Osteocyte (in vitro differentiated cells): Measurements from ENCODE around the gene MS4A15. TPM values are rescaled to one million over a fixed set of nuclear protein-coding genes. Genes with fewer than 3 reads are reported as not detected.
A peak's percentile ranks its signal among the peaks of the same experiment; 100 is the strongest.

Experiments used
- DNase-seq: peaks from one replicate; pipeline ENCODE4 v3.0.0; 2021; ENCODE audit warnings: mixed read lengths; ENCODE audit not compliant: unreplicated experiment; ENCODE audit errors: extremely low spot score
- H3K27ac Mint-ChIP-seq: one replicate; pipeline ENCODE4 v1.8.0; 2021; ENCODE audit warnings: mild to moderate bottlenecking, mixed read lengths; ENCODE audit not compliant: unreplicated experiment
- H3K27me3 Mint-ChIP-seq: one replicate; pipeline ENCODE4 v1.8.0; 2021; ENCODE audit warnings: mixed read lengths; ENCODE audit not compliant: unreplicated experiment
- H3K36me3 Mint-ChIP-seq: one replicate; pipeline ENCODE4 v1.8.0; 2021; ENCODE audit warnings: mixed read lengths; ENCODE audit not compliant: unreplicated experiment
- H3K4me1 Mint-ChIP-seq: one replicate; pipeline ENCODE4 v1.8.0; 2021; ENCODE audit warnings: mixed read lengths; ENCODE audit not compliant: unreplicated experiment
- H3K4me3 Mint-ChIP-seq: one replicate; pipeline ENCODE4 v1.8.0; 2021; ENCODE audit warnings: mild to moderate bottlenecking, moderate library complexity, mixed read lengths; ENCODE audit not compliant: unreplicated experiment
- H3K9me3 Mint-ChIP-seq: one replicate; pipeline ENCODE4 v1.8.0; 2021; ENCODE audit warnings: mixed read lengths; ENCODE audit not compliant: unreplicated experiment
- total RNA-seq: library from RNA; stranded (reverse); gene quantifications from 2 replicates; pipeline ENCODE4 v1.2.1, GENCODE V29; 2021
- TF ChIP-seq, protein P1 (sequence below): fragments of 200-600 bp; sonication (generic); IDR thresholded peaks from 2 replicates; pipeline ENCODE4 v1.5.0; 2021; ENCODE audit warnings: antibody characterized with exemption, mild to moderate bottlenecking, moderate library complexity

Gene MS4A15
- total RNA-seq, 1 donor from 2014 or later, result not detected

DNA sequence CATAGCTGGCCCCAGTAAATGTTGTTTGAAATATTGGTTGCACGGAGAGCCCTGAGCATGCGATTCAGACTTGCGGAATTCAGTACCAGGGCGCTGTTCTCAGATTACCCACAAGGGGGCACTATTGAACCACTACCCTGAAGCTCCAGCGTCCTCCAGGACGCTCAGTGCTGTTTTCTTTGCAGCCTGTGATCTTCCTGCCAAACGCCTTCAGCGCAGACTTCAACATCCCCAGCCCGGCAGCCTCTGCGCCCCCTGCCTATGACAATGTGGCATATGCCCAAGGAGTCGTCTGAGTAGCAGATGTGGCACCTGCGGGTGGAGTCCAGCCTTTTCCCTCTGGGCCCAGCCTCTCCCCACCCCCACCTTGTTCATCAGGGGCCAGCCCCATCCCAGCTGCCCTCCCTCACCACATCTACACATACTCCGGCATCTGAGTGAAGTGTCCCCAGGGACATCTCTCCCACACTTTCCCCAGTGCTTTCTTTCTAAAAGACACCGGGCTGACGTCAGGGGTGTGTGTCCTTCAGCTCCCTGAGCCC lies 18.8 kb downstream of the MS4A15 start:
- Mint-ChIP-seq H3K9me3 (no peaks in the 10 kb centered on the region), H3K4me3 (no peak overlapping the region)

DNA sequence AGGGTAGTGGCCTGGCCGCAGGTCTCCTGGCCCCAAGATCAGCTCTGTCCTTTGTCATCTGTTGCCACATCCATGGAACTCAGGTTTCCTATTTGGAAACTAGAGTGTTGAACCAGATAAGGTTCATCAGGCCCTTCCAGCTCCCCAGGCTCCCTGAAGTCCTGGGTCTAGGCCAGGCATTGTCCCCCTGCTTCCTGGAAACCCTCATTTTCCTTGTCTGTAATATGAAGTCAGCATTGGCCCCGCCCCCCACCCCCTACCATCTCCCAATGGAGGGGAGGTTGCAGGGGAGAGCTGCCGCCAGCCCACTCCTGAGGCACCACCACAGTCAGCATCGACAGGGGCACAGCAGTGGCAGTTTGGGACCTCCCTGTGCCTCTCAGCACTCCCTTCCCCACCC lies 19.5 kb downstream of the MS4A15 start:
- no peak for DNase-seq
- TF ChIP-seq, protein P1, sequence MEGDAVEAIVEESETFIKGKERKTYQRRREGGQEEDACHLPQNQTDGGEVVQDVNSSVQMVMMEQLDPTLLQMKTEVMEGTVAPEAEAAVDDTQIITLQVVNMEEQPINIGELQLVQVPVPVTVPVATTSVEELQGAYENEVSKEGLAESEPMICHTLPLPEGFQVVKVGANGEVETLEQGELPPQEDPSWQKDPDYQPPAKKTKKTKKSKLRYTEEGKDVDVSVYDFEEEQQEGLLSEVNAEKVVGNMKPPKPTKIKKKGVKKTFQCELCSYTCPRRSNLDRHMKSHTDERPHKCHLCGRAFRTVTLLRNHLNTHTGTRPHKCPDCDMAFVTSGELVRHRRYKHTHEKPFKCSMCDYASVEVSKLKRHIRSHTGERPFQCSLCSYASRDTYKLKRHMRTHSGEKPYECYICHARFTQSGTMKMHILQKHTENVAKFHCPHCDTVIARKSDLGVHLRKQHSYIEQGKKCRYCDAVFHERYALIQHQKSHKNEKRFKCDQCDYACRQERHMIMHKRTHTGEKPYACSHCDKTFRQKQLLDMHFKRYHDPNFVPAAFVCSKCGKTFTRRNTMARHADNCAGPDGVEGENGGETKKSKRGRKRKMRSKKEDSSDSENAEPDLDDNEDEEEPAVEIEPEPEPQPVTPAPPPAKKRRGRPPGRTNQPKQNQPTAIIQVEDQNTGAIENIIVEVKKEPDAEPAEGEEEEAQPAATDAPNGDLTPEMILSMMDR, result no peak
- no peak overlapping the region for H3K4me3 Mint-ChIP-seq
- H3K36me3 Mint-ChIP-seq, result no peaks in the 10 kb centered on the region
- no peak overlapping the region for H3K27ac Mint-ChIP-seq
- H3K27me3 Mint-ChIP-seq, result peaks cover 7% of the 10 kb centered on the region
- no peaks in the 10 kb centered on the region for H3K9me3 Mint-ChIP-seq
- peaks cover 14% of the 10 kb centered on the region for H3K4me1 Mint-ChIP-seq

More for the DNA sequence above, 18.8 kb downstream of the MS4A15 start:
- no peak overlapping the region for H3K27ac Mint-ChIP-seq
- no peaks in the 10 kb centered on the region for H3K36me3 Mint-ChIP-seq
- peaks cover 14% of the 10 kb centered on the region for H3K4me1 Mint-ChIP-seq
- peak; percentile 93 for DNase-seq
- TF ChIP-seq, protein P1, result peak; percentile 92
- peaks cover 8% of the 10 kb centered on the region for H3K27me3 Mint-ChIP-seq

DNA sequence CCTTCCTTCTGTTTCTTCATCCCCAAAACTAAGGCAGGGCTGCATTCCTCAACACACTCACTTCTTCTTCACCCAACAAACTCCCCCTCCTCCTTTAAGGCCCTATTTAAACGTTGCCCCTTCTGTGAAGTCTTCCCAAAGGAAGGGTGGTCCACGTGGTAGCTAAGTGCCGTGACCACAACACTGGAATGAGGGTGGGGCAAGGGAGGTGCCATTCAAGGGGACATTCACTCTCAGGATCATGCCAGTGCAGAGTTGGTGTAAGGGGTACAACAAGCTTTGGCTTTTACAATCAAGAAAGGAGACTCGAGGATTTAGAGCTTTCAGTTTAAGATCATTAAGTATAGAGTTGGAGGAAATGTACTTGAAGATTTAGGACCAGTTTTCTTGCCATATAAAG lies 20.4 kb downstream of the MS4A15 start:
- TF ChIP-seq, protein P1, result no peak

DNA sequence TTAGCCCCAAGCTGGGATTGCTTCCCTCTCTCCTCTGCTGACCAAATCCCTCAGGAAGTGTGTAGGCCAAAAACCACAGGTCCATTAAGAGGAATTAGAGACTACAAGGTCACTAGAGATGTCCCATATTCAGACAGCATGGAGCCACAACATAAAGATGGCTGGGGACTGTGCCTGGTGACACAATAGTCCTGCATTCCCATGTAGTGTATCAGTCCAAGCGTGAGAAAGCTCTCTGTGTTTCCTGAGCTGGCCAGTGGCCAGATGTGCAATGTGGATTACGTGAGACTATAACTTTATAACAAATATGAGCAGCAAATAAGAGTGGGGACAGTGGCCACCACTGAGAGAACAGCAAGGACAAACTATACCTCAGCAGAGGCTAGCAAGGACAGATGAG lies 20.9 kb downstream of the MS4A15 start:
- no peak for DNase-seq
- Mint-ChIP-seq H3K9me3 (no peaks in the 10 kb centered on the region), H3K36me3 (no peaks in the 10 kb centered on the region), H3K4me1 (peaks cover 14% of the 10 kb centered on the region), H3K4me3 (no peak overlapping the region), H3K27ac (no peak overlapping the region), H3K27me3 (peaks cover 3% of the 10 kb centered on the region)
- TF ChIP-seq, protein P1, result no peak

More for the DNA sequence above, 20.4 kb downstream of the MS4A15 start:
- Mint-ChIP-seq H3K36me3 (no peaks in the 10 kb centered on the region), H3K9me3 (no peaks in the 10 kb centered on the region), H3K27me3 (peaks cover 3% of the 10 kb centered on the region), H3K4me1 (peaks cover 14% of the 10 kb centered on the region), H3K27ac (no peak overlapping the region), H3K4me3 (no peak overlapping the region)
- no peak for DNase-seq

DNA sequence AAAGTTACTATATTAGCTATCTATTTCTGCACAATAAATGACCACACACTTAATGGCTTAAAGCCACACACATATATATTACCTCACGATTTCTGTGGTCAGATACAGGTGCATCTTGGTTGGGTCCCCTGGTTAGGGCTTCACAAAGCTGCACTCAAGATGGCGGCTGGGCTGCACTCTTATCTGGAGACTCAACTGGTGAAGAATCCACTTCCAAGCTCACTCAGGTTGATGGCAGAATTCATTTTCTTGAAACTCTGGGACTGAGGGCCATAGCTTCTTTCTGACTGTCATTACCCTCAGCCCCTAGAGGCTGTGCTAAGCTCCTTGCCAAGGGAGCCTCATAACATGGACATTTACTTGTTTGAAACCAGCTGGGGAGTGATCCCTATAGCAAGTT lies 23.4 kb downstream of the MS4A15 start:
- Mint-ChIP-seq H3K9me3 (no peaks in the 10 kb centered on the region), H3K27ac (no peak overlapping the region), H3K4me1 (peaks cover 10% of the 10 kb centered on the region), H3K4me3 (no peak overlapping the region), H3K27me3 (no peaks in the 10 kb centered on the region), H3K36me3 (no peaks in the 10 kb centered on the region)
- DNase-seq, result no peak
- TF ChIP-seq, protein P1, result no peak
